ENCODE data around the gene SNAP25. TPM values are rescaled to one million over a fixed set of nuclear protein-coding genes. Genes with fewer than 3 reads are reported as not detected.

The SNAP25 gene
- total and polyA plus RNA-seq, 9 of the 15 experiments (the other 6 are each of a cell fraction or from before 2014, with no cell fraction given) = 0.07 TPM; not detected in 8

DNA sequence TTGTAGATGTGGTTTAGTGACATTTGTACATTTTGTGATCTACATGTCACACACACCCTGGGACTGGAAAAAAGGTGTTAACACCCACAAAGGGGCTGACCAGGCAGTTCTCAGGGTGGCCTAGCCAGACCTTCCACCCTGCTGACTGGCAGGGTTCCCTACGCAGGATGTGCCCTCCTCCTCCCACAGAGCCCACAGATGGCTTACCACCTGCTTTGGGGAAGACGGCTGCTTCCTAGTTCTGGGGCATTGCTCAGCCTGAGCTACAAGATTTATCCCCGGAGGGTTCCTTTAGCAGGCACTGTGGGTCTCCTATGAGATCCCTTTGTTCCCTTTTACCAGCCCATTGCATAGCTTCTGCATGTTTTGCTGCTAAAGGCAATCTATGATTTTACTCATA lies 35.1 kb downstream of the SNAP25 start:
- Histone ChIP-seq H3K9me1 (ENCODE audit: control insufficient read depth, insufficient read depth, low read length) (no peaks in the 10 kb centered on the region), H3K36me3 (ENCODE audit: control insufficient read depth, insufficient read depth, low read length) (no peaks in the 10 kb centered on the region), H3K4me3 (no peak overlapping the region), H3K27ac (ENCODE audit: extremely low read depth, low read depth, low read length) (no peak overlapping the region), H3K27me3 (ENCODE audit: control insufficient read depth in 2 of 2, insufficient read depth in 2 of 2, low read length in 2 of 2) (no peaks in the 10 kb centered on the region), H2AFZ (ENCODE audit: low read depth, low read length) (no peak overlapping the region), H3K4me1 (replicated peaks in 1 of 2; ENCODE audit: control insufficient read depth in 2 of 2, insufficient read depth in 2 of 2, low read length in 2 of 2) (no peaks in the 10 kb centered on the region), H3K79me2 (ENCODE audit: control insufficient read depth, insufficient read depth, low read length) (no peaks in the 10 kb centered on the region), H4K20me1 (replicated peaks; ENCODE audit: control insufficient read depth, insufficient read depth, low read length) (no peaks in the 10 kb centered on the region), H3K9me3 (replicated peaks; ENCODE audit: control insufficient read depth, insufficient read depth, low read depth, low read length) (no peaks in the 10 kb centered on the region), H3K9ac (ENCODE audit: insufficient read depth in 1 of 2, low read depth in 2 of 2, low read length in 2 of 2) (no peak overlapping the region), H3K4me2 (ENCODE audit: insufficient read depth, low read length) (no peak overlapping the region)
- DNase-seq (ENCODE audit: extremely low read depth in 1 of 4, low spot score in 3 of 4) = no peak
- ChIA-PET POLR2A (no interaction called here), CTCF (ENCODE audit: low intra/inter-chr PET ratio) (no interaction called here)
- ATAC-seq = no peak
- 5% methylated on average over 2 of the region's 3 CpGs for WGBS (ENCODE audit: insufficient coverage, low coverage, missing lambda C conversion rate)
- BruUV-seq (replicated peaks) = no TSS peak
- no peak for FAIRE-seq
- intact Hi-C loops (cut with micrococcal nuclease) (no loop called here), in situ Hi-C loops (cut with MboI) (no loop called here)
- TF ChIP-seq ZBTB49 (CRISPR knock-in tag; IDR thresholded peaks at IDR 0.05; ENCODE audit: borderline replicate concordance) (no peak), ETV5 (CRISPR knock-in tag; IDR thresholded peaks at IDR 0.05; ENCODE audit: low read depth) (no peak), SNRNP70 (optimal IDR thresholded peaks at IDR 0.05; ENCODE audit: low read depth, low read length) (no peak), ZNF263 (CRISPR knock-in tag; IDR thresholded peaks at IDR 0.05; ENCODE audit: borderline replicate concordance) (no peak), ZNF23 (CRISPR knock-in tag; IDR thresholded peaks at IDR 0.05) (no peak)
